ENCODE results near the gene RAB36. TPM values are rescaled to one million over a fixed set of nuclear protein-coding genes. Genes with fewer than 3 reads are reported as not detected.

Gene RAB36
- total RNA-seq, 1 donor from 2014 or later, result 2.2 TPM

DNA sequence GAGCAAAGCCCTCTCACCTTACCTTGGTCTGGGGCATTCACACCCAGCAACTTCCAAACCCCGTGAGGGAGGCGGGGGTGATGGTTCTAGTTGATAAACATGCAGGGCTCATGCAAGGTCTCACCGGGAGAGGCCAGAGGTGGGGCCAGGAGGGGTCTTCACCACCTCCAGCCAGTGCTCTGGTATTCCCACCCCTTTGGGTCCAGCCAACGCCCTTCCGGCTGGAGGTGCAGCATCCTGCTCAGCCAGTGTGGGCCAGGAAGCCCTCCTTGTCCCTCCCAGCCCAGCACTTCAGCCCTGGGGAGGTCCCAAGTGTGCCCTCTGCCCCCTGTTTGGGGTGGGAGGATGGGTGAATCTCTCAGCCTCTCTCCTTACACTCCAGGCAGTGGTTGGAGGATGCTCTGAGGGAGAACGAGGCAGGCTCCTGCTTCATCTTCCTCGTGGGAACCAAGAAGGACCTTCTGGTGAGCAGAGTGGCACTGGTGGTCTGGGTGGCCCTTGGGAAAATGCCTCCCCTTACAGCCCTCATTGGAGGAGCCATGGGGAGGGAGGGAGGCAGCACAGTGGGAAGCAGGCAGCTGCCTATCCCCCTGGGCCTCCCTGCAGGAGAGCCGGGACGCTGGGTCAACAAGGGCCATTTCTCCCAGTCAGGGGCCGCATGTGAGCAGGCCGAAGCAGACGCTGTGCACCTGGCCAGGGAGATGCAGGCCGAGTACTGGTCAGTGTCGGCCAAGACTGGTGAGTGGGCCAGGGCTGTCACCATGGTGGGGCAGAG, 13.4 kb downstream of the RAB36 start:
- DNase-seq (ENCODE audit: low spot score), result no peak
- Mint-ChIP-seq H3K9me3 (ENCODE audit: unreplicated experiment) (no peaks in the 10 kb centered on the region), H3K4me3 (ENCODE audit: unreplicated experiment) (no peak overlapping the region), H3K27ac (ENCODE audit: unreplicated experiment) (no peak overlapping the region), H3K27me3 (ENCODE audit: unreplicated experiment) (peaks cover 2% of the 10 kb centered on the region), H3K4me1 (ENCODE audit: unreplicated experiment) (no peaks in the 10 kb centered on the region), H3K36me3 (ENCODE audit: low read depth, unreplicated experiment) (no peaks in the 10 kb centered on the region)
- TF ChIP-seq, protein P1, sequence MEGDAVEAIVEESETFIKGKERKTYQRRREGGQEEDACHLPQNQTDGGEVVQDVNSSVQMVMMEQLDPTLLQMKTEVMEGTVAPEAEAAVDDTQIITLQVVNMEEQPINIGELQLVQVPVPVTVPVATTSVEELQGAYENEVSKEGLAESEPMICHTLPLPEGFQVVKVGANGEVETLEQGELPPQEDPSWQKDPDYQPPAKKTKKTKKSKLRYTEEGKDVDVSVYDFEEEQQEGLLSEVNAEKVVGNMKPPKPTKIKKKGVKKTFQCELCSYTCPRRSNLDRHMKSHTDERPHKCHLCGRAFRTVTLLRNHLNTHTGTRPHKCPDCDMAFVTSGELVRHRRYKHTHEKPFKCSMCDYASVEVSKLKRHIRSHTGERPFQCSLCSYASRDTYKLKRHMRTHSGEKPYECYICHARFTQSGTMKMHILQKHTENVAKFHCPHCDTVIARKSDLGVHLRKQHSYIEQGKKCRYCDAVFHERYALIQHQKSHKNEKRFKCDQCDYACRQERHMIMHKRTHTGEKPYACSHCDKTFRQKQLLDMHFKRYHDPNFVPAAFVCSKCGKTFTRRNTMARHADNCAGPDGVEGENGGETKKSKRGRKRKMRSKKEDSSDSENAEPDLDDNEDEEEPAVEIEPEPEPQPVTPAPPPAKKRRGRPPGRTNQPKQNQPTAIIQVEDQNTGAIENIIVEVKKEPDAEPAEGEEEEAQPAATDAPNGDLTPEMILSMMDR (IDR thresholded peaks at IDR 0.05; ENCODE audit: unreplicated experiment), result no peak

DNA sequence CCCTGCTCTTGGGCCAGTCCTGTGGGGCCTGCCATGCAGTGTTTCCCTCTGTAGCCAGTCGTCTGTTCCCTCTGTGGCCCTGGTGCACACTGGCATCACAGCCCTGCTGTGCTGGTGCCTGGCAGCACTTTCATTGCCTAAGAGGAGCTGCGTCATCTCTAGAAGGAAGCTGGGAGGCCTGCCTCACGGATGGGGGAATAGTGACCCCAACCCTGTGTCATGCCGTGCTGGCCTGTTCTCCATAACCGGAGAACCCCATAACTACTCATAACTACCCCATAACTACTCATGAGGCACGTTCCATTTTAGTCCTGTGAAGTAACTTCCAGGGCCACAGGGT, 14.0 kb downstream of the RAB36 start:
- Mint-ChIP-seq H3K9me3 (ENCODE audit: unreplicated experiment) (no peaks in the 10 kb centered on the region), H3K4me3 (ENCODE audit: unreplicated experiment) (no peak overlapping the region), H3K27me3 (ENCODE audit: unreplicated experiment) (peaks cover 2% of the 10 kb centered on the region), H3K27ac (ENCODE audit: unreplicated experiment) (no peak overlapping the region), H3K4me1 (ENCODE audit: unreplicated experiment) (no peaks in the 10 kb centered on the region), H3K36me3 (ENCODE audit: low read depth, unreplicated experiment) (no peaks in the 10 kb centered on the region)
- TF ChIP-seq, protein P1 (IDR thresholded peaks at IDR 0.05; ENCODE audit: unreplicated experiment), result no peak
- no peak for DNase-seq (ENCODE audit: low spot score)

DNA sequence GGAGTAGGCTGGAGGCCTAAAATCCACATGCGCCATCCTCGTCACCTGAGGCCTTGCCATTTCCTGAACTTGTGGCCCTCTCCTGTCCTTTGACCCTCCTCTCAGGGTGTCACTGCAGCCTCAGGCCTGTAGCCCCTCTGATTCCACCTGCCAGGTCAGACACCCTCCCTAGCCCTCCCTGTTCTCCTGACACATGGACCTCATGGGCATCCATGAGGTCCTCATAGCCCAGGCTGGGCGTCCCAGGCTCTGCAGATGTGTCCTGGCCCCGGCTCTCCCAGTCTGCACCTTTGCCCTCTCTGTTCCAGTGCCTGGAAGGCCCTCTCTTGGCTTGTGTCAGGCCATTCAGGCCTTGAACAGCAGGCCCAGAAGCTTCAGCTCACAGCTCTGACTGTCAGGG, 15.8 kb downstream of the RAB36 start:
- no peak overlapping the region for H3K27ac Mint-ChIP-seq (ENCODE audit: unreplicated experiment)
- TF ChIP-seq, protein P1 (IDR thresholded peaks at IDR 0.05; ENCODE audit: unreplicated experiment), result no peak
- DNase-seq (ENCODE audit: low spot score), result no peak
- peaks cover 3% of the 10 kb centered on the region for H3K36me3 Mint-ChIP-seq (ENCODE audit: low read depth, unreplicated experiment)
- H3K9me3 Mint-ChIP-seq (ENCODE audit: unreplicated experiment), result no peaks in the 10 kb centered on the region
- H3K27me3 Mint-ChIP-seq (ENCODE audit: unreplicated experiment), result peaks cover 2% of the 10 kb centered on the region
- no peaks in the 10 kb centered on the region for H3K4me1 Mint-ChIP-seq (ENCODE audit: unreplicated experiment)
- no peak overlapping the region for H3K4me3 Mint-ChIP-seq (ENCODE audit: unreplicated experiment)

DNA sequence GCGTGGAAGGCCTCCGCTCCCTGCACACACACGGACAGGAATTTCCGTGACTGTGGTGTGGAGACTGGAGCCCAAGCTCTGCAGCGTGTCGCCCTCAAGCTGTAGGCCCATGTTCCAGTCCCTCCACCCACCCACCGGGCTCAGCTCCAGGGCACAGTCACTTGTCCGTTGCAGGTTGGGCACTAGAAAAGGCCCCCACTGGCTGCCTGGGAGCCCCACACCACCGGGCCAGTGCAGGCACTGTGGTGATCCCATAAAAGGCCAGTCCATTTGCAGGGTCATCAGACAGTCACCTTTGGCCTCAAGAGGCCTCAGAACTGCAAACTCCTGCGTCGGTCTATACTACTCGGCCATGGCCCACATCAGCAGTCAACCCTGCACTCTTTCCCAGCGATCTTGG, 16.3 kb downstream of the RAB36 start:
- DNase-seq (ENCODE audit: low spot score), result no peak
- H3K4me1 Mint-ChIP-seq (ENCODE audit: unreplicated experiment), result no peaks in the 10 kb centered on the region
- peaks cover 2% of the 10 kb centered on the region for H3K27me3 Mint-ChIP-seq (ENCODE audit: unreplicated experiment)
- peaks cover 3% of the 10 kb centered on the region for H3K36me3 Mint-ChIP-seq (ENCODE audit: low read depth, unreplicated experiment)
- H3K27ac Mint-ChIP-seq (ENCODE audit: unreplicated experiment), result no peak overlapping the region
- TF ChIP-seq, protein P1 (IDR thresholded peaks at IDR 0.05; ENCODE audit: unreplicated experiment), result no peak
- H3K4me3 Mint-ChIP-seq (ENCODE audit: unreplicated experiment), result no peak overlapping the region
- H3K9me3 Mint-ChIP-seq (ENCODE audit: unreplicated experiment), result no peaks in the 10 kb centered on the region

DNA sequence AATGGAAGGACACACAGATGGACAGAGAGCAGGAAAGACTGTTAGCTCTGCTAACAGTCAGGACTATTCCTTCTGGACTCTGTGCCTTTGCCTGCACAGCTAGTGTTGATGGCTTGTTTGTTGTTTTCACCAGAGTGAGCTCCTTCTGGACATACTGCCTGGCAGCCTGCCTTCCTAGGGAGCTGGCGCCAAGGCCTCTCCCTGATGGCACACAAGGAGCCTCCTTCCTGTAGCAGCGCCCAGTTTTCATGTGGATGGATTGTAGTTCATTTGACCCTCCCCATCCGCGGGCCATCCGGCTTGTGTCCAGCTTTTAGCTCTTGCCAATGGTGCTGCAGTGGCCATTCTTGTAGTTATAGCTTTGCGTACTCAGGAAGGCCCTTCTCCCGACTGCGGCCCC, 18.4 kb downstream of the RAB36 start:
- Mint-ChIP-seq H3K36me3 (ENCODE audit: low read depth, unreplicated experiment) (peaks cover 3% of the 10 kb centered on the region), H3K27ac (ENCODE audit: unreplicated experiment) (no peak overlapping the region), H3K27me3 (ENCODE audit: unreplicated experiment) (peaks cover 2% of the 10 kb centered on the region), H3K4me1 (ENCODE audit: unreplicated experiment) (no peaks in the 10 kb centered on the region), H3K9me3 (ENCODE audit: unreplicated experiment) (no peaks in the 10 kb centered on the region), H3K4me3 (ENCODE audit: unreplicated experiment) (no peak overlapping the region)
- TF ChIP-seq, protein P1 (IDR thresholded peaks at IDR 0.05; ENCODE audit: unreplicated experiment), result no peak
- no peak for DNase-seq (ENCODE audit: low spot score)

All from endothelial cell (in vitro differentiated cells).